HEK293 (cell line): ENCODE results near the gene FBRSL1.

Experiments used
- CTCF ChIA-PET: fragments of 350-600 bp; formaldehyde crosslinking; extraction: SDS; loops from one replicate; lab custom pipeline; 2021; ENCODE audit warnings: antibody characterized with exemption; lab: Yijun Ruan, JAX
- POLR2A ChIA-PET: fragments of 300-600 bp; formaldehyde crosslinking; extraction: SDS; loops from one replicate; lab custom pipeline; 2020; ENCODE audit warnings: antibody characterized with exemption, inconsistent platforms; lab: Yijun Ruan, JAX
- H3K27ac ChIP-seq: fragments of 200-500 bp; sonication (Bioruptor generic); 2 replicates; pipeline ENCODE4 v1.5.1; 2014; ENCODE audit warnings: low read depth, low read length, control low read depth, inconsistent platforms; ENCODE audit errors: extremely low read depth
- H3K36me3 ChIP-seq, 2 experiments: fragments of 200-500 bp in 1 of 2; sonication (Bioruptor generic) in 1 of 2; 1 replicate in 1 of 2; 2 replicates in 1 of 2; pipeline ENCODE4 v1.5.1; 2014 to 2017; ENCODE audit warnings: inconsistent platforms in 2 of 2, low read length in 2 of 2; ENCODE audit not compliant: control insufficient read depth in 2 of 2, insufficient read depth in 1 of 2
- H3K4me1 ChIP-seq: fragments of 200-500 bp; sonication (Bioruptor generic); 2 replicates; pipeline ENCODE4 v1.5.1; 2014; ENCODE audit warnings: mild to moderate bottlenecking, low read length, inconsistent platforms; ENCODE audit not compliant: control insufficient read depth, insufficient read depth
- H3K4me3 ChIP-seq: 2 replicates; pipeline ENCODE4 v1.5.1; 2011; ENCODE audit warnings: low read depth, mild to moderate bottlenecking, control low read depth, low read length, moderate library complexity
- H3K9me3 ChIP-seq: fragments of 200-500 bp; sonication (Bioruptor generic); 2 replicates; pipeline ENCODE4 v1.5.1; 2014; ENCODE audit warnings: low read depth, low read length, inconsistent platforms; ENCODE audit not compliant: control insufficient read depth, insufficient read depth
- BCL11A ChIP-seq: fragments of 450-650 bp; formaldehyde crosslinking; IDR thresholded peaks from 2 replicates; pipeline ENCODE4 v1.5.1; 2016; ENCODE audit warnings: low read depth, missing biosample characterization, missing genetic modification characterization
- FEZF1 ChIP-seq: fragments of 450-650 bp; formaldehyde crosslinking; IDR thresholded peaks from 2 replicates; pipeline ENCODE4 v1.5.1; 2016; ENCODE audit warnings: missing biosample characterization, missing genetic modification characterization
- KLF1 ChIP-seq: fragments of 450-650 bp; formaldehyde crosslinking; IDR thresholded peaks from 2 replicates; pipeline ENCODE4 v1.5.1; 2016; ENCODE audit warnings: missing biosample characterization, missing genetic modification characterization
- KLF8 ChIP-seq: fragments of 450-650 bp; formaldehyde crosslinking; IDR thresholded peaks from 2 replicates; pipeline ENCODE4 v1.5.1; 2016; ENCODE audit warnings: missing biosample characterization, missing genetic modification characterization
- MYNN ChIP-seq: fragments of 450-650 bp; formaldehyde crosslinking; IDR thresholded peaks from 2 replicates; pipeline ENCODE4 v1.5.1; 2016; ENCODE audit warnings: missing biosample characterization, missing genetic modification characterization, borderline replicate concordance
- PATZ1 ChIP-seq: fragments of 450-650 bp; formaldehyde crosslinking; IDR thresholded peaks from 2 replicates; pipeline ENCODE4 v1.5.1; 2016; ENCODE audit warnings: missing biosample characterization, missing genetic modification characterization
- REPIN1 ChIP-seq: fragments of 450-650 bp; formaldehyde crosslinking; IDR thresholded peaks from 2 replicates; pipeline ENCODE4 v1.5.1; 2017; ENCODE audit warnings: missing biosample characterization, missing genetic modification characterization, low read depth
- SP2 ChIP-seq: fragments of 450-650 bp; formaldehyde crosslinking; IDR thresholded peaks from 2 replicates; pipeline ENCODE4 v1.5.1; 2016; ENCODE audit warnings: missing biosample characterization, missing genetic modification characterization
- TCF7L2 ChIP-seq: IDR thresholded peaks from 2 replicates; pipeline ENCODE4 v1.6.1; 2011; ENCODE audit warnings: low read depth, mild to moderate bottlenecking, inconsistent platforms, low read length, moderate library complexity, borderline replicate concordance
- ZBTB8A ChIP-seq: fragments of 450-650 bp; formaldehyde crosslinking; IDR thresholded peaks from 2 replicates; pipeline ENCODE4 v1.5.1; 2016; ENCODE audit warnings: missing biosample characterization, missing genetic modification characterization
- ZFHX2 ChIP-seq: fragments of 450-650 bp; formaldehyde crosslinking; conservative IDR thresholded peaks from 2 replicates; pipeline ENCODE4 v1.5.1; 2016; ENCODE audit warnings: missing biosample characterization, missing genetic modification characterization
- ZNF155 ChIP-seq: fragments of 450-650 bp; formaldehyde crosslinking; IDR thresholded peaks from 2 replicates; pipeline ENCODE4 v1.5.1; 2016; ENCODE audit warnings: missing biosample characterization, missing genetic modification characterization
- ZNF16 ChIP-seq: fragments of 450-650 bp; formaldehyde crosslinking; IDR thresholded peaks from 2 replicates; pipeline ENCODE4 v1.5.1; 2016; ENCODE audit warnings: low read depth, missing biosample characterization, missing genetic modification characterization
- ZNF341 ChIP-seq: fragments of 450-650 bp; formaldehyde crosslinking; IDR thresholded peaks from 2 replicates; pipeline ENCODE4; 2016; ENCODE audit warnings: low read depth, missing biosample characterization, missing genetic modification characterization
- ZNF37A ChIP-seq: fragments of 450-650 bp; IDR thresholded peaks from 2 replicates; pipeline ENCODE4 v1.5.1; 2018; ENCODE audit warnings: missing biosample characterization, missing genetic modification characterization
- ZNF398 ChIP-seq: fragments of 450-650 bp; formaldehyde crosslinking; IDR thresholded peaks from 2 replicates; pipeline ENCODE4 v1.5.1; 2017; ENCODE audit warnings: missing biosample characterization, missing genetic modification characterization
- ZNF48 ChIP-seq: fragments of 450-650 bp; formaldehyde crosslinking; IDR thresholded peaks from 2 replicates; pipeline ENCODE4 v1.5.1; 2016; ENCODE audit warnings: missing biosample characterization, missing genetic modification characterization
- ZNF488 ChIP-seq: fragments of 450-650 bp; formaldehyde crosslinking; IDR thresholded peaks from 2 replicates; pipeline ENCODE4 v1.5.1; 2016; ENCODE audit warnings: missing biosample characterization, missing genetic modification characterization
- ZNF501 ChIP-seq: fragments of 450-650 bp; formaldehyde crosslinking; IDR thresholded peaks from 2 replicates; pipeline ENCODE4 v1.5.1; 2016; ENCODE audit warnings: missing biosample characterization, missing genetic modification characterization
- ZNF560 ChIP-seq: fragments of 450-650 bp; formaldehyde crosslinking; IDR thresholded peaks from 2 replicates; pipeline ENCODE4 v1.5.1; 2017; ENCODE audit warnings: missing biosample characterization, missing genetic modification characterization, borderline replicate concordance
- ZNF701 ChIP-seq: fragments of 450-650 bp; formaldehyde crosslinking; IDR thresholded peaks from 2 replicates; pipeline ENCODE4 v1.5.1; 2016; ENCODE audit warnings: missing biosample characterization, missing genetic modification characterization
- ZSCAN30 ChIP-seq: fragments of 450-650 bp; IDR thresholded peaks from 2 replicates; pipeline ENCODE4 v1.5.1; 2018; ENCODE audit warnings: missing biosample characterization, mild to moderate bottlenecking, missing genetic modification characterization, moderate library complexity

Gene FBRSL1

GRCh38 chr12:132559652-132560363, 69.9 kb downstream of the FBRSL1 start (continued):
- TF ChIP-seq ZNF398 (tag by site-specific recombination) (peak; percentile 54; the same call in 1 of the 2 replicates), ZBTB8A (tag by site-specific recombination) (peak; percentile 20), FEZF1 (tag by site-specific recombination) (no peak), ZNF16 (tag by site-specific recombination) (no peak), ZSCAN30 (tag by site-specific recombination) (peak; percentile 16; the same call in 1 of the 2 replicates), REPIN1 (no peak), KLF8 (tag by site-specific recombination) (0 out of 2 replicates have a peak, but pooled peaks have one; percentile 13), ZNF560 (no peak), ZFHX2 (tag by site-specific recombination) (peak; percentile 70), SP2 (no peak)

GRCh38 chr12:132560364-132560613, 70.3 kb downstream of the FBRSL1 start:
- peaks cover 4% of the 10 kb centered on the region for H3K4me1 ChIP-seq

More at GRCh38 chr12:132560364-132560613, 70.3 kb downstream of the FBRSL1 start:
- H3K4me3 ChIP-seq, result peak overlapping the region; percentile 59
- ChIA-PET POLR2A (interaction anchor here (1.0 kb wide), 2 partner anchors 69 to 144 kb away, joined by 3 read pairs; no protein-coding TSS in a partner anchor), CTCF (interaction anchor here (1.4 to 4.7 kb wide), 4 partner anchors 37 to 145 kb away, joined by 4 to 34 read pairs (median 6); no protein-coding TSS in a partner anchor)
- peak overlapping the region; percentile 79; the same call in 1 of the 2 replicates for H3K27ac ChIP-seq
- H3K9me3 ChIP-seq, result no peaks in the 10 kb centered on the region
- TF ChIP-seq PATZ1 (no peak), BCL11A (tag by site-specific recombination) (no peak), ZNF341 (tag by site-specific recombination) (no peak), TCF7L2 (no peak), MYNN (tag by site-specific recombination) (no peak), ZNF501 (tag by site-specific recombination) (no peak), ZNF37A (tag by site-specific recombination) (no peak), ZNF488 (tag by site-specific recombination) (no peak), KLF1 (tag by site-specific recombination) (no peak), ZNF701 (tag by site-specific recombination) (no peak), ZNF155 (tag by site-specific recombination) (no peak), SP2 (no peak), ZNF48 (no peak)
- peaks cover 0 to 7% of the 10 kb centered on the region in 2 experiments; a peak in 2 of 3 replicates for H3K36me3 ChIP-seq
